NB4 (cell line): ENCODE measurements around the gene GAPT.

Experiments
- CTCF ChIP-seq: IDR thresholded peaks from one replicate; pipeline ENCODE4 v1.5.1; 2012; ENCODE audit warnings: low read depth, low read length
- MAX ChIP-seq: IDR thresholded peaks from 2 replicates; pipeline ENCODE4 v1.6.1; 2011; ENCODE audit warnings: low read depth, low read length
- MYC ChIP-seq: IDR thresholded peaks from 2 replicates; pipeline ENCODE4 v1.6.1; 2011; ENCODE audit warnings: low read depth, low read length
- POLR2A ChIP-seq: IDR thresholded peaks from 2 replicates; pipeline ENCODE4 v1.6.1; 2011; ENCODE audit warnings: mild to moderate bottlenecking; ENCODE audit not compliant: insufficient read length; ENCODE audit errors: extremely low read depth

- TF ChIP-seq CTCF (no peak), POLR2A (no peak), MYC (no peak), MAX (no peak)
These were observed 8.7 kb downstream of the GAPT start for GRCh38 chr5:58499941-58500340.
